Measurements from ENCODE around the gene LAMB1.
"Not testable (repeated sequence)": the region's sequence is repeated elsewhere in the genome, so short reads cannot be mapped to it uniquely, and the experiment has no call there.

LAMB1 gene

DNA sequence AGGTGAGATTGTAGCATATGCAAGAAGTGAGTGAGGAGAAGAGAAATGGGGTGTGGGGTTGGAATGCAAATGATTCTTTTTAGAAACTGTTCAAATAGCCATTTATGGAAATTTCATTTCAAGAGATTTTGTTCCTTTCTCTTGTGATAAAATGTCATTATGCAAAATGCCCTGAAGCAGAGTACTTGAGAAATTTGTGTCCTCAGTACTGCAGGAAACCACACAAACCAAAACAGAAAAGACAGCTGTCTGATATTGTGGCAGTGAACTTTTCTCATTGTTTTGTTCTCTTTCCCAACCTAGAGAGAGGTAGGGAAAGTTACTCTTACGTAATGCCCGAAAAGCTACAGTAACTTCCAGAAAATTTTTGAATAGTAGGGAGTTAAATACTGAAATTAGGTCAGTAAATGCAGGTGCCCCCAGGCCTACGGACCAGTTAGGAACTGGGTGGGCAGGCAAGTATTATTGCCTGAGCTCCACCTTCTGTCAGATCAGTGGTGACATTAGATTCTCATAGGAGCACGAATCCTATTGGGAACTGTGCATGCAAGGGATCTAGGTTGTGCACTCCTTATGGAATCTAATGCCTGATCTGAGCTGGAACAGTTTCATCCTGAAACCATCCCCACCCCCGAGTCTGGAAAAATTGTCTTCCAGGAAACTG is 78.0 kb downstream of the LAMB1 start:
- H3K27ac ChIP-seq (ENCODE audit: low read length), result no peak overlapping the region
- peaks cover 3 to 24% of the 10 kb centered on the region in 2 donors for H3K4me1 ChIP-seq (ENCODE audit: control insufficient read depth in 1 of 2, insufficient read depth in 2 of 2, low read length in 2 of 2)
- no peaks in the 10 kb centered on the region for H3K9me3 ChIP-seq (ENCODE audit: control insufficient read depth in 1 of 2, low read length in 2 of 2)
- peaks cover 49 to 63% of the 10 kb centered on the region in 2 donors for H3K36me3 ChIP-seq (ENCODE audit: control insufficient read depth in 1 of 2, insufficient read depth in 2 of 2, low read length in 2 of 2)
- H3K27me3 ChIP-seq (ENCODE audit: low read depth, low read length), result no peaks in the 10 kb centered on the region
- no peak overlapping the region for H3K4me3 ChIP-seq (ENCODE audit: low read depth in 1 of 2, low read length in 2 of 2)

DNA sequence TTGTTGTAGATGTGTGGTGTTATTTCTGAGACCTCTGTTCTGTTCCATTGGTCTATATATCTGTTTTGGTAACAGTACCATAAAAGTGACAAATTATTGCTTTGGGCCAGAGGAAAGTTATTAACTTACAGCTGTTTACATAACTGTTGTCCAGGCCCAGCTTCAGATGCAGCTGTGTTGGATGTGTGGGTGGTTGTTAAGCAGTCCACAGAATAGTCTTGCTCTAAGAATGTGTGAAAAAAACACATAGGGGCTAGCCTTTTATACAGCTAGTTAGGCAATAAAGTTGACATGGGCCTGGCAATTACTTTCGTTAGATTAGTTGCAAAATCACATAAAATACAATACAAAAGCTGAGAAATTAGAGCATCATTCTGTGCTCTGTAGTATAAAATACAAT is 80.1 kb downstream of the LAMB1 start:
- H3K4me1 ChIP-seq (ENCODE audit: control insufficient read depth in 1 of 2, insufficient read depth in 2 of 2, low read length in 2 of 2), result peaks cover 3 to 24% of the 10 kb centered on the region in 2 donors
- peaks cover 44 to 64% of the 10 kb centered on the region in 2 donors for H3K36me3 ChIP-seq (ENCODE audit: control insufficient read depth in 1 of 2, insufficient read depth in 2 of 2, low read length in 2 of 2)
- no peak overlapping the region for H3K4me3 ChIP-seq (ENCODE audit: low read depth in 1 of 2, low read length in 2 of 2)
- H3K9me3 ChIP-seq (ENCODE audit: control insufficient read depth in 1 of 2, low read length in 2 of 2), result no peaks in the 10 kb centered on the region
- no peak overlapping the region for H3K27ac ChIP-seq (ENCODE audit: low read length)
- no peaks in the 10 kb centered on the region for H3K27me3 ChIP-seq (ENCODE audit: low read depth, low read length)

DNA sequence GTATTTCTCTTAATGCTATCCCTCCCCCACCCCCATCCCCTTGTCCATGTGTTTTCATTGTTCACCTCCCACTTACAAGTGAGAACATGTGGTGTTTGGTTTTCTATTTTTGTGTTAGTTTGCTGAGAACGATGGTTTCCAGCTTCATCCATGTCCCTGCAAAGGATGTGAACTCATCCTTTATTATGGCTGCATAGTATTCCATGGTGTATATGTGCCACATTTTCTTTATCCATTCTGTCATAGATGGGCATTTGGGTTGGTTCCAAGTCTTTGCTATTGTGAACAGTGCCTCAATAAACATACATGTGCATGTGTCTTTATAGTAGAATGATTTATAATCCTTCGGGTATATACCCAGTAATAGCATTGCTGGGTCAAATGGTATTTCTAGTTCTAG is 81.1 kb downstream of the LAMB1 start:
- not testable (repeated sequence) for H3K27ac ChIP-seq (ENCODE audit: low read length); H3K9me3 ChIP-seq (ENCODE audit: control insufficient read depth in 1 of 2, low read length in 2 of 2); H3K4me3 ChIP-seq (ENCODE audit: low read depth in 1 of 2, low read length in 2 of 2); H3K27me3 ChIP-seq (ENCODE audit: low read depth, low read length)
- H3K4me1 ChIP-seq (ENCODE audit: control insufficient read depth in 1 of 2, insufficient read depth in 2 of 2, low read length in 2 of 2), result peaks cover 3 to 24% of the 10 kb centered on the region in 2 donors
- peaks cover 48 to 66% of the 10 kb centered on the region in 2 donors for H3K36me3 ChIP-seq (ENCODE audit: control insufficient read depth in 1 of 2, insufficient read depth in 2 of 2, low read length in 2 of 2)

DNA sequence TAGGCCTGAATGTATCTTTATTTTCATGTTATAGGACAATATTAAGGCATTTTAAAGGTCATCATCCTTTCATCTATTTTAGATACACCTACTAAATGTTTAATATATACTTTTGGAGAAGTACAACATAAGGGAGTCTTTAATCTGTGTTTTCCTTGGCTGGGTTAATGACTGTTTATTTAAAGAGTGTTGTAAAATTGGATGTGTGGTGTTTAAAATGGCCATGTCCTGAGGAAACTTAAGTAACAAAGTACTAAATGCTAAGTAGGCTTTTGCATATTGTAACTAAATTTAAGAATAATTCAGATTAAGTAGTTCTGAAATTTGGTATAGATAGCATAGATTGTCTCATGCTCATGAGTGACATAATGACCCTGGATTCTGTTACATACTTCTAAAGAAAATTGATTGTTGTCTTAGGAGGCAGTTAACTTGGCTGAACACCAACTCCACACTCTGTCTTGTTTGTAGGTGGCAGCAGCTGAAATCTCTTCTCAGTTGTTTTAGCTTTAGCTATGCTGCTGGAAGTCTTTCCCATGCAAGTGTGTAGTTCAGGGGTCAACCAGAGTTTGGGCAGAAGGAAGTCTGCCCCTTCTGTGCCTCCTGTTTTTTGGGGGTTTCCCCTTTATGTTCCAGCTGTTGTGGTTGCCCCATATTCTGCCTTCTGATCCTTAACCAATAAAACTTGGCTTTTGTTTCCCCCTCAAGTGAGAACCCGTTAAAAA is 82.8 kb downstream of the LAMB1 start:
- Histone ChIP-seq H3K4me1 (ENCODE audit: control insufficient read depth in 1 of 2, insufficient read depth in 2 of 2, low read length in 2 of 2) (peaks cover 3 to 21% of the 10 kb centered on the region in 2 donors), H3K9me3 (ENCODE audit: control insufficient read depth in 1 of 2, low read length in 2 of 2) (no peaks in the 10 kb centered on the region), H3K27ac (ENCODE audit: low read length) (no peak overlapping the region), H3K36me3 (ENCODE audit: control insufficient read depth in 1 of 2, insufficient read depth in 2 of 2, low read length in 2 of 2) (peaks cover 43 to 59% of the 10 kb centered on the region in 2 donors), H3K27me3 (ENCODE audit: low read depth, low read length) (no peaks in the 10 kb centered on the region), H3K4me3 (ENCODE audit: low read depth in 1 of 2, low read length in 2 of 2) (no peak overlapping the region)

DNA sequence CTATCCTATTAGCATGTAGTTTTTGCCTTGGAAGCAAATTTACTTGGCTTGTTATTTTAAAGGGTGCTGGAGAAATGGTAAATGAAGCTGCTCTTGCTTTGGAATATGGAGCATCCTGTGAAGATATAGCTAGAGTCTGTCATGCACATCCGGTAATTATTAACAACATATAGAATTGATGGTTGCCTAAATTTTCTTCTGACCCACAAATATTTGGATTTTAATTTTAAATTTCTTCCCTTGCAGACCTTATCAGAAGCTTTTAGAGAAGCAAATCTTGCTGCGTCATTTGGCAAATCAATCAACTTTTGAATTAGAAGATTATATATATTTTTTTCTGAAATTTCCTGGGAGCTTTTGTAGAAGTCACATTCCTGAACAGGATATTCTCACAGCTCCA is 84.0 kb downstream of the LAMB1 start:
- Histone ChIP-seq H3K4me3 (ENCODE audit: low read depth in 1 of 2, low read length in 2 of 2) (no peak overlapping the region), H3K36me3 (ENCODE audit: control insufficient read depth in 1 of 2, insufficient read depth in 2 of 2, low read length in 2 of 2) (peaks cover 39 to 47% of the 10 kb centered on the region in 2 donors), H3K9me3 (ENCODE audit: control insufficient read depth in 1 of 2, low read length in 2 of 2) (no peaks in the 10 kb centered on the region), H3K27me3 (ENCODE audit: low read depth, low read length) (no peaks in the 10 kb centered on the region), H3K4me1 (ENCODE audit: control insufficient read depth in 1 of 2, insufficient read depth in 2 of 2, low read length in 2 of 2) (peaks cover 3 to 16% of the 10 kb centered on the region in 2 donors), H3K27ac (ENCODE audit: low read length) (no peak overlapping the region)

DNA sequence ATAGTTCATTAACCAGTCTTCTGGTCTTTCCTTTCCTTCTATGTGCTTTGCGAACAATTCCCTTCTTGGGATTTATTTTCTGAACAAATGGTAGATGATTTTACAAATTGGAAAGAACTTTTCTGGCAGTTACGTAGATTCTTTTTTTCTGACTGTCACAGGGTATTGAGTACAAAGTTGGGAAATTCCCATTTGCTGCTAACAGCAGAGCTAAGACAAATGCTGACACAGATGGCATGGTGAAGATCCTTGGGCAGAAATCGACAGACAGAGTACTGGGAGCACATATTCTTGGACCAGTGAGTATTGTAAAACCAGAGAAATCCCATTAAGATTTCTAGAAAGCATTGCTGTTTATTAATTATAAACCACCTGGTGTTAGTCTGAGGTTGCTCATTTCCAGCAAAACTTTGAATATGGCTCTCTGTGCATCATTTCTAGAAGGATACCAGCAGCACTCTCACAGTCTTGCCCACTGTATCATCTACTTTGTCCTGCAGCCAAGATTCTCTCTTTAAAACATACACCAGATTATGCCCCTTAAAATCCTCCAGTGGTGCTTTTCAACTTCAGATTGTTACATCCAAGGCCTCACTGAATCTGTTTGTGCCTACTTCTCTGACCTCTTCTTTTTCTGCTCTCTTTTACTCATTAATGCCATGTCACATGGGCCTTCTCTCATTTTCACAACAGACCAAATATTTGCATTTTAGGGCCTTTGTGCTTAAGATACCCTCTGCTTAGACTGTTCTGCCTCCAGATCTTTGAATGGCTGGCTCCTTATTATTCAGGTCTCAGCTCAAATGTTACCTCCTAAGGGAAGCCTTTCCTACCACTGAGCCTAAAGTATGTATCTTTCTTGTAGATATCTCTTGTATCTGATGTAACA is 85.0 kb downstream of the LAMB1 start:
- Histone ChIP-seq H3K27me3 (ENCODE audit: low read depth, low read length) (no peaks in the 10 kb centered on the region), H3K4me1 (ENCODE audit: control insufficient read depth in 1 of 2, insufficient read depth in 2 of 2, low read length in 2 of 2) (peaks cover under 1 to 12% of the 10 kb centered on the region in 2 donors), H3K9me3 (ENCODE audit: control insufficient read depth in 1 of 2, low read length in 2 of 2) (no peaks in the 10 kb centered on the region), H3K4me3 (ENCODE audit: low read depth in 1 of 2, low read length in 2 of 2) (no peak overlapping the region), H3K27ac (ENCODE audit: low read length) (no peak overlapping the region), H3K36me3 (ENCODE audit: control insufficient read depth in 1 of 2, insufficient read depth in 2 of 2, low read length in 2 of 2) (peaks cover 31 to 37% of the 10 kb centered on the region in 2 donors)

DNA sequence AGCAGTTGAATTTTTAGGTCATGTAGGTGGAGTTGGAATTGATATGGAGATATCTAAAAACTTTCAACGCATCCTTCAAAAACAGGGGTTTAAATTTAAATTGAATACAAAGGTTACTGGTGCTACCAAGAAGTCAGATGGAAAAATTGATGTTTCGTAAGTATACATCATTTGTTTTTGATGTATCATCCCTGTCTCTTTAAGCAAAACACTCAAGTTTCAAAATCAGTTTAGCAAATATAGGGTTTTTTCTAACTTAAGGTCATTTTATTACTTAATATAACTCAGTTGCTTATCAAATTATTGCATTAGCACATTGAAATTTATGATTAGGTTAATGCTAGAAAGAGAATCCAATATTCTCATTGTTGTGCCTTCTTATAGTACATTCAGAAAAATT is 87.4 kb downstream of the LAMB1 start:
- no peak overlapping the region for H3K27ac ChIP-seq (ENCODE audit: low read length)
- no peaks in the 10 kb centered on the region for H3K9me3 ChIP-seq (ENCODE audit: control insufficient read depth in 1 of 2, low read length in 2 of 2)
- H3K36me3 ChIP-seq (ENCODE audit: control insufficient read depth in 1 of 2, insufficient read depth in 2 of 2, low read length in 2 of 2), result peaks cover 35 to 43% of the 10 kb centered on the region in 2 donors
- H3K4me1 ChIP-seq (ENCODE audit: control insufficient read depth in 1 of 2, insufficient read depth in 2 of 2, low read length in 2 of 2), result peaks cover 0 to 5% of the 10 kb centered on the region in 2 donors
- H3K4me3 ChIP-seq (ENCODE audit: low read depth in 1 of 2, low read length in 2 of 2), result no peak overlapping the region
- no peaks in the 10 kb centered on the region for H3K27me3 ChIP-seq (ENCODE audit: low read depth, low read length)

DNA sequence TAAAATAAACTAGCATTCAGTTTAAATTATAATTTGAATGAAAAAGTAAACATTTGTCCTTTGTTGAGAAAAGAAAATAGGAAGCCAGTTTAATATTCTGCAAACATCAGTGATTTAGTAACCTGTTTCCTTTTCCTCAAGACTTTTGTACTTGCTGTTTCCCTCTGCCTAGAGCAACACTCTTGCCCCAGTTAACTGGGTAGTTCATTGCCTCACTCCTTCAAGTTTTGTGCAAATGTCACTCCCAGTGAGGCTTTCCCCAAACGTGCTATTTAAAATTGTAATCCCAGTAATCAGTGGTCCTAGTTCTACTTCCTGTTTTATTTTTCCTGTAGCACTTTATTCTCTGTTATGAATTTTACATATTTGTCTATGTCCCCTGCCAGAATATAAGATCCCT is 88.1 kb downstream of the LAMB1 start:
- Histone ChIP-seq H3K4me1 (ENCODE audit: control insufficient read depth in 1 of 2, insufficient read depth in 2 of 2, low read length in 2 of 2) (no peaks in the 10 kb centered on the region), H3K27me3 (ENCODE audit: low read depth, low read length) (no peaks in the 10 kb centered on the region), H3K4me3 (ENCODE audit: low read depth in 1 of 2, low read length in 2 of 2) (no peak overlapping the region), H3K9me3 (ENCODE audit: control insufficient read depth in 1 of 2, low read length in 2 of 2) (no peaks in the 10 kb centered on the region), H3K36me3 (ENCODE audit: control insufficient read depth in 1 of 2, insufficient read depth in 2 of 2, low read length in 2 of 2) (peaks cover 35 to 42% of the 10 kb centered on the region in 2 donors), H3K27ac (ENCODE audit: low read length) (no peak overlapping the region)

DNA sequence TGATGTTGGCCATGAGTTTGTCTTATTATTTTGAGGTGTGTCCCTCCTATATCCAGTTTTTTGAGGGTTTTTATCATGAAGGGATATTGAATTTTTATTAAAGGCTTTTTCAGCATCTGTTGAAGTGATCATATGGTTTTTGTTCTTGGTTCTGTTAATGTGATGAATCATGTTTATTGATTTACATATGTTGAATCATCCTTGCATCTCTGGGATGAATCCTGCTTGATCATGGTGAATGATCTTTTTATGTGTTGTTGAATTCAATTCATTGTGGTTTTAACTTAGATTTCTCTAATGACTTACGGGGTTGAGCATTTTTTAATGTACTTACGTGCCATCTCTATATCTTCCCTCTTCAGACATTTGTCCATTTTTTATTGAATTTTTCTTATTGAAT is 89.1 kb downstream of the LAMB1 start:
- H3K4me3 ChIP-seq (ENCODE audit: low read depth in 1 of 2, low read length in 2 of 2), result no peak overlapping the region
- H3K9me3 ChIP-seq (ENCODE audit: control insufficient read depth in 1 of 2, low read length in 2 of 2), result no peaks in the 10 kb centered on the region
- no peaks in the 10 kb centered on the region for H3K27me3 ChIP-seq (ENCODE audit: low read depth, low read length)
- H3K36me3 ChIP-seq (ENCODE audit: control insufficient read depth in 1 of 2, insufficient read depth in 2 of 2, low read length in 2 of 2), result peaks cover 32 to 40% of the 10 kb centered on the region in 2 donors
- H3K4me1 ChIP-seq (ENCODE audit: control insufficient read depth in 1 of 2, insufficient read depth in 2 of 2, low read length in 2 of 2), result no peaks in the 10 kb centered on the region
- H3K27ac ChIP-seq (ENCODE audit: low read length), result no peak overlapping the region

DNA sequence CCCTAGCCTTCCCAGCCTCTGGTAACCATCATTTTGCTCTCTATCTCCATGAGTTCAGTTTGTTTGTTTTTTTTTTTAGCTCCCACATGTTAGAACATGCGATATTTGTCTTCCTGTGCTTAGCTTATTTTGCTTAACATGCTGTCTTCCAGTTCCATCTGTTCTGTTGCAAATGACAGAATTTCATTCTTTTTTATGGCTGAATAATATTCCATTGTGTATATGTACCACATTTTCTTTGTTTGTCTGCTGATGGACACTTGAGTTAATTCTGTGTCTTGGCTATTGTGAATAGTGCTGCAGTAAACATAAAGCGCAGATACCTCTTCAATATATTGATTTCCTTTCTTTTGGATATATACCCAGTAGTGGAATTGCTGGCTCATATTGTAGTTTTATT is 91.0 kb downstream of the LAMB1 start:
- peaks cover 23 to 31% of the 10 kb centered on the region in 2 donors for H3K36me3 ChIP-seq (ENCODE audit: control insufficient read depth in 1 of 2, insufficient read depth in 2 of 2, low read length in 2 of 2)
- no peaks in the 10 kb centered on the region for H3K9me3 ChIP-seq (ENCODE audit: control insufficient read depth in 1 of 2, low read length in 2 of 2)
- H3K27me3 ChIP-seq (ENCODE audit: low read depth, low read length), result no peaks in the 10 kb centered on the region
- H3K27ac ChIP-seq (ENCODE audit: low read length), result no peak overlapping the region
- H3K4me3 ChIP-seq (ENCODE audit: low read depth in 1 of 2, low read length in 2 of 2), result no peak overlapping the region
- H3K4me1 ChIP-seq (ENCODE audit: control insufficient read depth in 1 of 2, insufficient read depth in 2 of 2, low read length in 2 of 2), result no peaks in the 10 kb centered on the region

DNA sequence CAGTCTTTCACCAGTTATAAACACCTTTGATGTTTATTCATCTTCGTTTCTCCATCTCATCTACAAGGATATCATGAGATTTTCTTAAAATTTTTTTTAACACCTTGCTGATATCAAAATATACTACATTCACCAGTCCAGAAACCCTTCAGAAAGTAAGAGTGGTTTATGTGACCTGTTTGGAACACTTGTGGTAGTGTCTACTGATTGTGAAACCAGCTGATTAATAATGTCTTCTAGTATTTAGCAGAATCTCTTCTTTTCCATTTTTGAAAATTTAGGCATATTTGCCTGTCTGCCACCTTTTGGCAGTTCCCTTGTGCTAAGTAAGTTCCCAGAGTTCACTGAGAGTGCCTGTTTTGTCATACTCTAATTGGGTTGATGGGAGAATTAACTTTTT is 93.5 kb downstream of the LAMB1 start:
- no peak overlapping the region for H3K4me3 ChIP-seq (ENCODE audit: low read depth in 1 of 2, low read length in 2 of 2)
- no peaks in the 10 kb centered on the region for H3K9me3 ChIP-seq (ENCODE audit: control insufficient read depth in 1 of 2, low read length in 2 of 2)
- no peak overlapping the region for H3K27ac ChIP-seq (ENCODE audit: low read length)
- H3K4me1 ChIP-seq (ENCODE audit: control insufficient read depth in 1 of 2, insufficient read depth in 2 of 2, low read length in 2 of 2), result no peaks in the 10 kb centered on the region
- peaks cover 37 to 39% of the 10 kb centered on the region in 2 donors for H3K36me3 ChIP-seq (ENCODE audit: control insufficient read depth in 1 of 2, insufficient read depth in 2 of 2, low read length in 2 of 2)
- no peaks in the 10 kb centered on the region for H3K27me3 ChIP-seq (ENCODE audit: low read depth, low read length)

All from muscle layer of duodenum (tissue), 2 donors.